Measurements from ENCODE around the gene HSPH1.

The HSPH1 gene

DNA sequence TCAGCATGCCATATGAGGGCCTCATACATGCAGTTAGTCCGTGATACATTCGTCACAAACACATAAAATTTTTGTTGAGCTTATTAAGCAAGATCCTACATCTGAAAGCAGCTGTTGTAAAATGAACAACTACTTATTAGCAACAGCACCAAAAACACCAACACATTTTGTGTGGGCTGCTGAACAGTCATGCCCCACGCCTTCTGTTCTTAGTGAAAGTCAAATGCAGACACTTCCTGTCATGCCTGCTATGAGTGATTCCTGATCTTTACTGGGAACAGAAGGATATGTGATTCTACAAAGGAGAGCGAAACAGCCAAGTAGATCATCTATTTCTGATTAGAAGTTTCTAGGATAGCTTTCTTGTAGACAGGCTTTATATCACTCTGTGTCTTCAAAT lies 33.9 kb upstream of the HSPH1 start:
- DNase-seq (ENCODE audit: low read depth) = no peak
- TF ChIP-seq, protein P1, sequence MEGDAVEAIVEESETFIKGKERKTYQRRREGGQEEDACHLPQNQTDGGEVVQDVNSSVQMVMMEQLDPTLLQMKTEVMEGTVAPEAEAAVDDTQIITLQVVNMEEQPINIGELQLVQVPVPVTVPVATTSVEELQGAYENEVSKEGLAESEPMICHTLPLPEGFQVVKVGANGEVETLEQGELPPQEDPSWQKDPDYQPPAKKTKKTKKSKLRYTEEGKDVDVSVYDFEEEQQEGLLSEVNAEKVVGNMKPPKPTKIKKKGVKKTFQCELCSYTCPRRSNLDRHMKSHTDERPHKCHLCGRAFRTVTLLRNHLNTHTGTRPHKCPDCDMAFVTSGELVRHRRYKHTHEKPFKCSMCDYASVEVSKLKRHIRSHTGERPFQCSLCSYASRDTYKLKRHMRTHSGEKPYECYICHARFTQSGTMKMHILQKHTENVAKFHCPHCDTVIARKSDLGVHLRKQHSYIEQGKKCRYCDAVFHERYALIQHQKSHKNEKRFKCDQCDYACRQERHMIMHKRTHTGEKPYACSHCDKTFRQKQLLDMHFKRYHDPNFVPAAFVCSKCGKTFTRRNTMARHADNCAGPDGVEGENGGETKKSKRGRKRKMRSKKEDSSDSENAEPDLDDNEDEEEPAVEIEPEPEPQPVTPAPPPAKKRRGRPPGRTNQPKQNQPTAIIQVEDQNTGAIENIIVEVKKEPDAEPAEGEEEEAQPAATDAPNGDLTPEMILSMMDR (conservative IDR thresholded peaks at IDR 0.05; ENCODE audit: control insufficient read depth, insufficient read depth, low read depth, low read length) = no peak
- no peak overlapping the region for H3K4me3 ChIP-seq (ENCODE audit: control insufficient read depth, low read depth, low read length)

DNA sequence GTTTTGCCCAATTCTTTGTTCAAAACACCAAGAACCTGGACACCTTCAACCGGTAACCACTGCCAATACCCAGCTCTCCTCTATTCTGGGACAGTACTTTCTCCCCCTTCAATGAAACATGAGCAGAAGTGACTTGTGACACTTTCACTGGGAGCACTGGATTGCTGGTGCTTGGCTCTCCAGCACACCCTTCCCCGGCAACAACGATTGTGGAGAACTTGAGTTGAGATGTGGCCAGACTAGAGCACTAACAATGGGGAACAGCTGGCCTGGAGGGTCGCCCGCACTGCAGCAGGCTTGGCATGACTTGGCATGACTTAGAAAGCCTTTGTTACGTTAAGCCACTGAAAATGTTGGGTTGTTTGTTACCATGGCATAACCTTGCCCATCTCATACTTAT lies 30.6 kb upstream of the HSPH1 start:
- no peak overlapping the region for H3K4me3 ChIP-seq (ENCODE audit: control insufficient read depth, low read depth, low read length)
- TF ChIP-seq, protein P1 (conservative IDR thresholded peaks at IDR 0.05; ENCODE audit: control insufficient read depth, insufficient read depth, low read depth, low read length) = no peak
- DNase-seq (ENCODE audit: low read depth) = no peak

GRCh38 chr13:31191748-31192147 lies 30.0 kb upstream of the HSPH1 start:
- no peak for DNase-seq (ENCODE audit: low read depth)
- no peak overlapping the region for H3K4me3 ChIP-seq (ENCODE audit: control insufficient read depth, low read depth, low read length)
- TF ChIP-seq, protein P1 (conservative IDR thresholded peaks at IDR 0.05; ENCODE audit: control insufficient read depth, insufficient read depth, low read depth, low read length) = no peak

DNA sequence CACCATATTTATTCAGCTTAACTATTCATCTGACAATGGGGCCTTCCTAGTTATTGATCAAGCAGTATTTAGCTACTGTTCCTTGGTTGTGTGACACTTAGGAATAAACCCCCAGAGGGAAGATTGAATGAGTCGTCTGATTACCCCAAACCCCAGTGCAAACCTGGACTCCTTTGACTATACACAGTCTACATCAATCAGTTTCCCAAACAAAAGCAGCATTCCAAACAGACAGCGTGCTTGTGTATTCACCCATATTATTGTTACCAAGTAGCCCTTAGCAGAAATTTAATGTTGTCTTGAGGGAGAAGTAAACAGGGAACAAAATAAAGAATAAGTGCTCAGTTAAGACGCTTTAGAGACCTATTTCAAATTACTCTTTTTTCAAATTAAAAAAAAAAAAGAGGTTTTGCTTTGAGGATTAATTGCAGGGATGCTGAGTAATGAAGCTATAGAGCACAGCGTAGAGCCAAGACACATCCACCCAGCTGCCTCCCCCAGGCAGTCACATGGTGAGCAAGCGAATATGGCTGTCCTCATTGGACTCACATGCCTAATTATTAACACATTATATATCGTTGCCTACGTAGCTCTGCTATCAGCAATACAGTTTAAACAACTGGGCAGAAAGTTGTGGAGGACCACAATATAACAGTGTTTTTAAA lies 23.4 kb upstream of the HSPH1 start:
- no peak for DNase-seq (ENCODE audit: low read depth)
- TF ChIP-seq, protein P1 (conservative IDR thresholded peaks at IDR 0.05; ENCODE audit: control insufficient read depth, insufficient read depth, low read depth, low read length) = no peak
- no peak overlapping the region for H3K4me3 ChIP-seq (ENCODE audit: control insufficient read depth, low read depth, low read length)

- TF ChIP-seq, protein P1 (conservative IDR thresholded peaks at IDR 0.05; ENCODE audit: control insufficient read depth, insufficient read depth, low read depth, low read length) = no peak
- no peak overlapping the region for H3K4me3 ChIP-seq (ENCODE audit: control insufficient read depth, low read depth, low read length)
- DNase-seq (ENCODE audit: low read depth) = no peak
These were observed 22.7 kb upstream of the HSPH1 start for GRCh38 chr13:31184451-31184850.

DNA sequence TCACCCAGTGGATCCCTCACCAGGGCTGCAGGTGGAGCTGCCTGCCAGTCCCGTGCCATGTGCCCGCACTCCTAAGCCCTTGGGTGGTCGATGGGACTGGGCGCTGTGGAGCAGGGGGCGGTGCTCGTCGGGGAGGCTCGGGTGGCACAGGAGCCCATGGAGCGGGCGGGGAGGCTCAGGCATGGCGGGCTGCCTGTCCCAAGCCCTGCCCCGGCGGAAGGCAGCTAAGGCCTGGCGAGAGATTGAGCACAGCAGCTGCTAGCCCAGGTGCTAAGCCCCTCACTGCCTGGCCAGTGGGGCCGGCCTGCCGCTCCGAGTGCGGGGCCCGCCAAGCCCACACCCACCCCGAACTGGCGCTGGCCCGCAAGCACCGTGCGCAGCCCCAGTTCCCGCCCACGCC lies 21.3 kb upstream of the HSPH1 start:
- DNase-seq (ENCODE audit: low read depth) = no peak
- TF ChIP-seq, protein P1 (conservative IDR thresholded peaks at IDR 0.05; ENCODE audit: control insufficient read depth, insufficient read depth, low read depth, low read length) = no peak
- no peak overlapping the region for H3K4me3 ChIP-seq (ENCODE audit: control insufficient read depth, low read depth, low read length)

GRCh38 chr13:31179754-31180153 lies 18.1 kb upstream of the HSPH1 start:
- TF ChIP-seq, protein P1 (conservative IDR thresholded peaks at IDR 0.05; ENCODE audit: control insufficient read depth, insufficient read depth, low read depth, low read length) = no peak
- no peak overlapping the region for H3K4me3 ChIP-seq (ENCODE audit: control insufficient read depth, low read depth, low read length)
- no peak for DNase-seq (ENCODE audit: low read depth)

Measured in fibroblast of mammary gland (primary cell).